H9 (cell line): Measurements from ENCODE around the gene ADAMTS16. TPM values are rescaled to one million over a fixed set of nuclear protein-coding genes. Genes with fewer than 3 reads are reported as not detected.

Experiments
- DNase-seq: peaks from one replicate; pipeline ENCODE4 v3.0.0-alpha.2; 2017
- H2AFZ ChIP-seq: one replicate; pipeline ENCODE4 v1.6.1; 2013; ENCODE audit warnings: mild to moderate bottlenecking, low read length, control low read depth, moderate library complexity
- H2AK5ac ChIP-seq: 2 replicates; pipeline ENCODE4 v1.6.1; 2013; ENCODE audit warnings: low read length, control low read depth, mixed read lengths; ENCODE audit not compliant: insufficient read length
- H2BK120ac ChIP-seq: one replicate; pipeline ENCODE4 v1.6.1; 2013; ENCODE audit warnings: low read depth, mild to moderate bottlenecking, low read length, control low read depth, inconsistent platforms; ENCODE audit not compliant: poor library complexity, severe bottlenecking
- H2BK12ac ChIP-seq: 2 replicates; pipeline ENCODE4 v1.6.1; 2013; ENCODE audit warnings: low read length, control low read depth, mixed read lengths, low read depth; ENCODE audit not compliant: insufficient read length
- H2BK15ac ChIP-seq: 2 replicates; pipeline ENCODE4 v1.6.1; 2013; ENCODE audit warnings: low read depth, low read length, control low read depth
- H2BK20ac ChIP-seq: one replicate; pipeline ENCODE4 v1.6.1; 2013; ENCODE audit warnings: low read depth, mild to moderate bottlenecking, low read length, control low read depth, inconsistent platforms; ENCODE audit not compliant: poor library complexity, severe bottlenecking
- H2BK5ac ChIP-seq: 2 replicates; pipeline ENCODE4 v1.6.1; 2013; ENCODE audit warnings: low read length, control low read depth, mixed read lengths; ENCODE audit not compliant: insufficient read length
- H3K14ac ChIP-seq: 2 replicates; pipeline ENCODE4 v1.6.1; 2013; ENCODE audit warnings: low read length, control low read depth; ENCODE audit not compliant: insufficient read depth
- H3K18ac ChIP-seq: 2 replicates; pipeline ENCODE4 v1.6.1; 2013; ENCODE audit warnings: low read depth, mild to moderate bottlenecking, mixed read lengths, low read length, control low read depth; ENCODE audit not compliant: insufficient read length
- H3K23ac ChIP-seq: 2 replicates; pipeline ENCODE4 v1.6.1; 2013; ENCODE audit warnings: low read length, control low read depth, mixed read lengths, low read depth; ENCODE audit not compliant: insufficient read length
- H3K23me2 ChIP-seq: 2 replicates; pipeline ENCODE4 v1.6.1; 2013; ENCODE audit warnings: low read depth, mild to moderate bottlenecking, mixed read lengths, low read length, control low read depth; ENCODE audit not compliant: insufficient read length, poor library complexity, severe bottlenecking
- H3K27ac ChIP-seq: 2 replicates; pipeline ENCODE4 v1.5.1; 2013; ENCODE audit warnings: low read length, control low read depth, mixed read lengths, low read depth; ENCODE audit not compliant: insufficient read length
- H3K27me3 ChIP-seq: 2 replicates; pipeline ENCODE4 v1.6.1; 2013; ENCODE audit warnings: low read length, control low read depth, inconsistent platforms; ENCODE audit not compliant: insufficient read depth
- H3K4ac ChIP-seq: 2 replicates; pipeline ENCODE4 v1.6.1; 2013; ENCODE audit warnings: low read depth, mild to moderate bottlenecking, control low read depth, inconsistent platforms, low read length, moderate library complexity
- H3K4me1 ChIP-seq: 2 replicates; pipeline ENCODE4 v1.6.1; 2013; ENCODE audit warnings: low read length, control low read depth, inconsistent platforms; ENCODE audit not compliant: insufficient read depth
- H3K4me2 ChIP-seq: 2 replicates; pipeline ENCODE4 v1.6.1; 2013; ENCODE audit warnings: low read length, control low read depth, mixed read lengths; ENCODE audit not compliant: insufficient read length, insufficient read depth
- H3K56ac ChIP-seq: 2 replicates; pipeline ENCODE4 v1.6.1; 2013; ENCODE audit warnings: low read depth, mild to moderate bottlenecking, mixed read lengths, low read length, control low read depth; ENCODE audit not compliant: insufficient read length
- H3K79me1 ChIP-seq: 2 replicates; pipeline ENCODE4 v1.6.1; 2013; ENCODE audit warnings: low read depth, mild to moderate bottlenecking, moderate library complexity, low read length, control low read depth, inconsistent platforms; ENCODE audit not compliant: insufficient read depth, poor library complexity, severe bottlenecking
- H3K79me2 ChIP-seq: 2 replicates; pipeline ENCODE4 v1.6.1; 2013; ENCODE audit warnings: low read length, control low read depth, inconsistent platforms; ENCODE audit not compliant: insufficient read depth
- H3K9ac ChIP-seq: 2 replicates; pipeline ENCODE4 v1.6.1; 2013; ENCODE audit warnings: low read length, control low read depth, mixed read lengths; ENCODE audit not compliant: insufficient read length; ENCODE audit errors: extremely low read depth
- H3K9me3 ChIP-seq: one replicate; pipeline ENCODE4 v1.6.1; 2013; ENCODE audit warnings: low read depth, low read length, inconsistent platforms; ENCODE audit not compliant: control insufficient read depth
- H3T11ph ChIP-seq: one replicate; pipeline ENCODE4 v1.6.1; 2013; ENCODE audit warnings: mild to moderate bottlenecking, low read length, control low read depth, inconsistent platforms
- H4K20me1 ChIP-seq: one replicate; pipeline ENCODE4 v1.6.1; 2013; ENCODE audit not compliant: control insufficient read depth, insufficient read length, insufficient read depth
- H4K5ac ChIP-seq: 2 replicates; pipeline ENCODE4 v1.6.1; 2013; ENCODE audit warnings: low read depth, mild to moderate bottlenecking, mixed read lengths, low read length, control low read depth; ENCODE audit not compliant: insufficient read length
- H4K8ac ChIP-seq: replicated peaks from 2 replicates; pipeline ENCODE4 v1.6.1; 2013; ENCODE audit warnings: low read length, control low read depth, mixed read lengths, low read depth; ENCODE audit not compliant: insufficient read length
- H4K91ac ChIP-seq: 2 replicates; pipeline ENCODE4 v1.6.1; 2013; ENCODE audit warnings: low read depth, mild to moderate bottlenecking, moderate library complexity, mixed read lengths, low read length, control low read depth; ENCODE audit not compliant: insufficient read length
- H3K27ac Mint-ChIP-seq, 3 experiments: 2 replicates in 2 of 3; 3 replicates in 1 of 3; pipeline ENCODE4 v1.8.0; 2020 to 2021; ENCODE audit warnings: mixed read lengths in 3 of 3, mild to moderate bottlenecking in 1 of 3, moderate library complexity in 1 of 3
- H3K27me3 Mint-ChIP-seq: 2 replicates; pipeline ENCODE4 v1.8.0; 2021; ENCODE audit warnings: low read depth, mild to moderate bottlenecking, moderate library complexity, mixed read lengths
- H3K36me3 Mint-ChIP-seq, 3 experiments: 2 replicates in 2 of 3; 3 replicates in 1 of 3; pipeline ENCODE4 v1.8.0; 2020 to 2021; ENCODE audit warnings: low read depth in 3 of 3, mixed read lengths in 3 of 3; ENCODE audit not compliant: insufficient read depth in 1 of 3
- H3K4me1 Mint-ChIP-seq, 2 experiments: 2 replicates each; pipeline ENCODE4 v1.8.0; 2020; ENCODE audit warnings: mixed read lengths in 2 of 2
- H3K4me3 Mint-ChIP-seq, 2 experiments: 2 replicates in 1 of 2; 3 replicates in 1 of 2; pipeline ENCODE4 v1.8.0; 2020 to 2021; ENCODE audit warnings: mild to moderate bottlenecking in 2 of 2, mixed read lengths in 2 of 2, moderate library complexity in 1 of 2
- H3K9me3 Mint-ChIP-seq, 2 experiments: 2 replicates in 1 of 2; 3 replicates in 1 of 2; pipeline ENCODE4 v1.8.0; 2020; ENCODE audit warnings: mild to moderate bottlenecking in 2 of 2, mixed read lengths in 2 of 2, moderate library complexity in 1 of 2
- CTCF ChIP-seq: fragments of 200-600 bp; sonication (generic); conservative IDR thresholded peaks from 3 replicates; pipeline ENCODE4 v1.8.0; 2021; ENCODE audit warnings: antibody characterized with exemption, mild to moderate bottlenecking
- WGBS: extraction: QIAGEN DNeasy Blood & Tissue Kit; methylation state at CpG from one replicate; pipeline ENCODE4 v1.1.7; 2013; ENCODE audit warnings: missing lambda C conversion rate, low lambda C conversion rate, mixed read lengths; ENCODE audit not compliant: insufficient read length; ENCODE audit errors: extremely low coverage; 5-methylcytosine and 5-hydroxymethylcytosine counted together
- total RNA-seq: library from RNA; stranded (reverse); gene quantifications from 2 replicates; pipeline ENCODE4 v1.2.1, GENCODE V29; 2021

Gene ADAMTS16
- total RNA-seq, 1 experiment from 2014 or later, result 4.5 TPM

- peak; percentile 30; the same call in 1 of the 3 replicates for TF ChIP-seq CTCF
- no peak overlapping the region for H2AK5ac ChIP-seq
- DNase-seq, result no peak
Observed at GRCh38 chr5:5104550-5104949, 35.6 kb upstream of the ADAMTS16 start.

More at GRCh38 chr5:5104550-5104949, 35.6 kb upstream of the ADAMTS16 start:
- no peak overlapping the region for H2AFZ ChIP-seq
- no peak overlapping the region for H2BK120ac ChIP-seq
- no peaks in the 10 kb centered on the region for H3K4me1 ChIP-seq
- no peak overlapping the region for H3K27ac Mint-ChIP-seq
- peaks cover 4 to 7% of the 10 kb centered on the region in 2 experiments for H3K4me1 Mint-ChIP-seq
- H3K23me2 ChIP-seq, result no peaks in the 10 kb centered on the region
- H3K9me3 ChIP-seq, result no peaks in the 10 kb centered on the region
- H3K36me3 Mint-ChIP-seq, result peaks cover 0 to 5% (median 0%) of the 10 kb centered on the region in 3 experiments; a peak in 1 of 7 replicates
- H3K27me3 ChIP-seq, result no peaks in the 10 kb centered on the region
- H4K8ac ChIP-seq, result no peak overlapping the region
- H2BK20ac ChIP-seq, result no peak overlapping the region
- H4K91ac ChIP-seq, result no peak overlapping the region
- H3K79me1 ChIP-seq, result no peaks in the 10 kb centered on the region
- H3K18ac ChIP-seq, result no peak overlapping the region
- no peak overlapping the region for H2BK5ac ChIP-seq
- no peaks in the 10 kb centered on the region for H4K20me1 ChIP-seq
- H3K9ac ChIP-seq, result no peak overlapping the region
- H2BK12ac ChIP-seq, result no peak overlapping the region
- no peak overlapping the region for H4K5ac ChIP-seq
- no peak overlapping the region for H3K23ac ChIP-seq
- H3K4ac ChIP-seq, result no peak overlapping the region
- H3K14ac ChIP-seq, result no peak overlapping the region
- peaks cover 0 to 4% of the 10 kb centered on the region in 2 experiments; a peak in 2 of 5 replicates for H3K9me3 Mint-ChIP-seq
- no peaks in the 10 kb centered on the region for H3K27me3 Mint-ChIP-seq
- no peak overlapping the region for H3T11ph ChIP-seq
- H3K4me3 Mint-ChIP-seq, result no peak overlapping the region
- no peak overlapping the region for H3K56ac ChIP-seq
- no peak overlapping the region for H3K27ac ChIP-seq
- H3K79me2 ChIP-seq, result no peaks in the 10 kb centered on the region
- H2BK15ac ChIP-seq, result no peak overlapping the region
- no peak overlapping the region for H3K4me2 ChIP-seq
- WGBS, result no CpG with 5 or more reads among the region's 1 CpG
